C4-2B (cell line): Measurements from ENCODE around the gene ANKS1B.

ENCODE experiments used
- H3K27ac ChIP-seq: fragments of 450-650 bp; 2 replicates; pipeline ENCODE4 v1.5.1; 2017
- CTCF ChIP-seq: fragments of 450-650 bp; conservative IDR thresholded peaks from 2 replicates; pipeline ENCODE4 v1.5.1; 2017; ENCODE audit warnings: mild to moderate bottlenecking
- ZFX ChIP-seq: fragments of 450-650 bp; IDR thresholded peaks from 2 replicates; pipeline ENCODE4 v1.6.1; 2017

Gene ANKS1B

DNA sequence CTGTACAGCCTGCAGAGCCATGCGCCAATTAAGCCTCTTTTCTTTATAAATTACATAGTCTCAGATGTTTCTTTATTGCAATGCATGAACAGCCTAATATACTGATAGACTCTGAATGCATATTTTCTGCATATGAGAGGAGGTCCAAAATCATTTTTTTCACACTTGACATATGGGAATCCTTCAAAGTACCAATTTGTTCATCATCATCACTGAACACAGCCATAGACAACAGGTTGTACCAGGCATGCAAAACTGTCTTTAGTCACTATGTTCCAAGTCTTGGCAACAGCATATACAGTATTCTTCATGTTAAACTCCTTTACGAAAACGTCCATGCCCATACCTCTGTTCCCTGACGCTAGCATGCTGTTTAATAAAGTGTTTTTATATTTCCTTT is 807.9 kb downstream of the ANKS1B start:
- TF ChIP-seq CTCF (no peak), ZFX (no peak)
- no peak overlapping the region for H3K27ac ChIP-seq

DNA sequence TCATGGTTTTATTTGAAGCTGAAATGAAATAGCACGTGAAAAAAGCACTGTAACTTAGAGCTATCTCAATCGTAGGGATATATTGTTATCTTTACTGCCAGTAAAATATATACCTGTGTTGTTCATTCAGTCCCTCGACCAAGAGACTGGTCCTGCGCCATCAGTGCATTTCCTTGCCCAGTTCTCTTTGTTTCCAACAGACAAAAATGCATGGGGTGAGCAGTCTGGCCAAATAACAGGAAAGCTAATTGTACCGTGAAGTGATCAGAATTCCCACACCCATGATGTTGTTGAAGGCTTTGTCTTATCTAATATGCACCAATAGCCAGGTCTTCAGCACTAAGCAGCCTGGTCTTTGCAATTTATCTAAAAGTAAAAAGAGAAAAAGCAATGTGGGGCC is 814.3 kb downstream of the ANKS1B start:
- H3K27ac ChIP-seq = no peak overlapping the region
- TF ChIP-seq ZFX (no peak), CTCF (no peak)

DNA sequence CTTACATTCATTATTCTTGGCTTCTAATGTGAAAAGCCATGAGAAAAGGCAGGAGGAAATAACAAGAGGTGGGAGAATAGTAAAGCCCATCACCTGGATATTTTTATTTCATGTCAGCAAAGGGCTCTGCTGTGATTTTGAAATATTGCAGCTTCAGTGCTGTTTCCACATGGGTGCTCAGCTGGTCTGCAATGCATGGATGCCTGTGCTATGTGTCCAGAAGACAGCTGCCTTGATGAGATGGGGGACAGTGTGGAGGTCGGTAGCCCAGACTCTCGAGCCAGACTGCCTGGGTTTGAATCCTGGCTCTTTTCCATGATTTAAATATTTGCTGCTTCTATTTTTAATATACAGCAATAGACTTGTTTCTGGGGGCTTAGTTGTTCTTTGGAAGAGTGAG is 814.7 kb downstream of the ANKS1B start:
- H3K27ac ChIP-seq = no peak overlapping the region
- TF ChIP-seq ZFX (no peak), CTCF (no peak)

DNA sequence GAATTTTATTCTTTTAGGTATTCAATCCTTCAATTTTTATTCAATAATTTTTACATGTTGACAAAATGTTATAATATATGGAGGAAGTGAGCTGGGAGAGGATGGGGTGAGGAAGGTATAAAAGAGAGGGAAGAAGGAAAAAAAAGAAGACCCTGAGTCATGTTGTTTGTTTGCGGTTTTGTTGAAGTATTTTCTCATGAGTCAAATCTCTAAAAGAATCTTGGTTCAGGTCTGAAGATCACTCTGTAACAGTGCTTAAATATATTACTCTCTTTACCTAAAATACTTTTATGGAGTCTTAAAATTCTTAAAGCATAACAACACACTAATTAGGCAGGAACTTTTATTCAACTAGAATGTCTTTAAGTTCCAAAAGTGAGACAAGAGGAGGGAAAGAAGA is 826.8 kb downstream of the ANKS1B start:
- TF ChIP-seq CTCF = no peak
- no peak for TF ChIP-seq ZFX
- H3K27ac ChIP-seq = no peak overlapping the region

GRCh38 chr12:99154983-99155336 is 829.8 kb downstream of the ANKS1B start:
- H3K27ac ChIP-seq = no peak overlapping the region
- no peak for TF ChIP-seq ZFX

- H3K27ac ChIP-seq = no peak overlapping the region
- TF ChIP-seq ZFX = no peak
- TF ChIP-seq CTCF = no peak
These were observed 830.3 kb downstream of the ANKS1B start for GRCh38 chr12:99154216-99154982.

DNA sequence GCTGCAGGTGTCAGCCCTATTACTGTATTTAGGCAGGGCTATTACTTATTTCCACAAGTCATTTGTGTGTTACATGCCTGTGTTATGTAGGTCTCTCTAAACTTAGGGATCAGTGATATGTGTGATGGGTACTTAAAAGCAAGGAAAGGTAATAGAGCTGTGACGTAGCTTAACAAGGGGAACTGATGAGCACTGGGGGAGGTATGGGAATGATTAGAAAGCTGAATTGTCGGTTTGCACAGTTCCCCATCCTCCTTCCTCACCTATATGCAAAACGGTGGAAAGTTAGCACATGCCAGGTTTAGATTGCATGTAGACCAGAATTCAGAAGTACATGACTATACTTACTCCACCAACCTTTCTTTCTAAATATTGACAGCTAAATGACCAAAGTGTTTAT is 831.4 kb downstream of the ANKS1B start:
- TF ChIP-seq CTCF (no peak), ZFX (no peak)
- no peak overlapping the region for H3K27ac ChIP-seq

GRCh38 chr12:99152337-99152736 is 832.4 kb downstream of the ANKS1B start:
- TF ChIP-seq CTCF = no peak
- TF ChIP-seq ZFX = no peak
- no peak overlapping the region for H3K27ac ChIP-seq
